HepG2 (cell line): ENCODE measurements around the gene TSPAN31. TPM values are rescaled to one million over a fixed set of nuclear protein-coding genes. Genes with fewer than 3 reads are reported as not detected.

Experiments
- CBX5 ChIP-seq: sonication (generic); formaldehyde crosslinking; IDR thresholded peaks from 2 replicates; pipeline ENCODE4 v1.4.0; 2020; ENCODE audit warnings: missing genetic modification reagents, borderline replicate concordance
- ELF1 ChIP-seq: sonication (generic); formaldehyde crosslinking; IDR thresholded peaks from 2 replicates; pipeline ENCODE4 v1.4.0; 2020; ENCODE audit warnings: missing genetic modification reagents
- HNF1B ChIP-seq: sonication (generic); formaldehyde crosslinking; IDR thresholded peaks from 2 replicates; pipeline ENCODE4 v1.5.1; 2020; ENCODE audit warnings: mild to moderate bottlenecking, moderate library complexity, missing genetic modification reagents
- KDM2A ChIP-seq: sonication (generic); formaldehyde crosslinking; IDR thresholded peaks from 2 replicates; pipeline ENCODE4 v1.4.0; 2020; ENCODE audit warnings: low read depth, missing genetic modification reagents, borderline replicate concordance
- MXD4 ChIP-seq: IDR thresholded peaks from 2 replicates; pipeline ENCODE4 v1.6.1; 2016; ENCODE audit warnings: mild to moderate bottlenecking, missing biosample characterization, missing genetic modification reagents
- NFE2L1 ChIP-seq: sonication (generic); formaldehyde crosslinking; IDR thresholded peaks from 2 replicates; pipeline ENCODE4 v1.4.0; 2020; ENCODE audit warnings: missing genetic modification reagents, mild to moderate bottlenecking, borderline replicate concordance
- NR3C1 ChIP-seq: sonication (generic); formaldehyde crosslinking; IDR thresholded peaks from 2 replicates; pipeline ENCODE4 v1.4.0; 2020; ENCODE audit warnings: missing genetic modification reagents
- REL ChIP-seq: sonication (generic); formaldehyde crosslinking; conservative IDR thresholded peaks from 2 replicates; pipeline ENCODE4 v1.8.0; 2022; ENCODE audit warnings: mild to moderate bottlenecking, missing genetic modification reagents, moderate library complexity
- SALL1 ChIP-seq: sonication (generic); formaldehyde crosslinking; IDR thresholded peaks from 2 replicates; pipeline ENCODE4 v1.8.0; 2022; ENCODE audit warnings: mild to moderate bottlenecking, missing genetic modification reagents
- SCMH1 ChIP-seq: sonication (generic); formaldehyde crosslinking; IDR thresholded peaks from 2 replicates; pipeline ENCODE4 v1.9.0; 2021; ENCODE audit warnings: missing genetic modification reagents, mild to moderate bottlenecking, borderline replicate concordance
- SMARCE1 ChIP-seq: fragments of 450-650 bp; IDR thresholded peaks from 2 replicates; pipeline ENCODE4 v1.6.1; 2017; ENCODE audit warnings: borderline replicate concordance
- SUZ12 ChIP-seq: fragments of 150-350 bp; IDR thresholded peaks from 2 replicates; pipeline ENCODE4 v1.6.1; 2014; ENCODE audit warnings: low read depth, low read length
- TP53 ChIP-seq: sonication (generic); formaldehyde crosslinking; conservative IDR thresholded peaks from 2 replicates; pipeline ENCODE4 v1.4.0; 2020; ENCODE audit warnings: missing genetic modification reagents
- ZFYVE20 ChIP-seq: sonication (generic); formaldehyde crosslinking; IDR thresholded peaks from 2 replicates; pipeline ENCODE4 v1.8.0; 2023; ENCODE audit warnings: low read depth, mild to moderate bottlenecking, moderate library complexity, missing genetic modification reagents, borderline replicate concordance
- ZKSCAN1 ChIP-seq: fragments of 150-350 bp; IDR thresholded peaks from 2 replicates; pipeline ENCODE4 v1.6.1; 2014; ENCODE audit warnings: low read length
- ZNF12 ChIP-seq: sonication (generic); formaldehyde crosslinking; IDR thresholded peaks from 2 replicates; pipeline ENCODE4 v1.5.0; 2020; ENCODE audit warnings: missing genetic modification reagents
- ZNF317 ChIP-seq: sonication (generic); formaldehyde crosslinking; IDR thresholded peaks from 2 replicates; pipeline ENCODE4 v1.5.0; 2020; ENCODE audit warnings: mild to moderate bottlenecking, missing genetic modification reagents
- ZNF407 ChIP-seq: sonication (generic); formaldehyde crosslinking; IDR thresholded peaks from one replicate; pipeline ENCODE4 v1.5.1; 2020; ENCODE audit warnings: mild to moderate bottlenecking, missing genetic modification reagents; ENCODE audit errors: not compliant biosample characterization
- ZNF496 ChIP-seq: sonication (generic); formaldehyde crosslinking; IDR thresholded peaks from 2 replicates; pipeline ENCODE4 v1.8.1; 2023; ENCODE audit warnings: mild to moderate bottlenecking, moderate library complexity, missing genetic modification reagents; ENCODE audit not compliant: insufficient replicate concordance
- ZSCAN22 ChIP-seq: sonication (generic); formaldehyde crosslinking; IDR thresholded peaks from 2 replicates; pipeline ENCODE4 v1.4.0; 2020; ENCODE audit warnings: mild to moderate bottlenecking, missing genetic modification reagents
- ZSCAN29 ChIP-seq: sonication (generic); formaldehyde crosslinking; conservative IDR thresholded peaks from 2 replicates; pipeline ENCODE4 v1.4.0; 2020; ENCODE audit warnings: mild to moderate bottlenecking, missing genetic modification reagents
- polyA plus RNA-seq, 8 experiments: library from polyadenylated mRNA; depleted of rRNA in 3 of 8; stranded (reverse) in 7 of 8; unstranded in 1 of 8; fragments of >200 nt; fragmentation: Illumina TruSeq in 4 of 8; extraction: Trizol in 4 of 8; gene quantifications; 2 replicates each; pipeline versions ENCODE4 v1.2.1 to v1.2.3, GENCODE V29; 2011 to 2016; ENCODE audit warnings: low read depth in 4 of 8, missing spikeins in 1 of 8, mixed read lengths in 1 of 8; ENCODE audit not compliant: insufficient read depth in 1 of 8
- total RNA-seq, 5 experiments: library from RNA; depleted of rRNA; stranded (reverse); fragments of >200 nt; fragmentation: Illumina TruSeq; extraction: Trizol; gene quantifications; 2 replicates each; pipeline ENCODE4 v1.2.3, GENCODE V29; 2016; ENCODE audit warnings: low read depth in 1 of 5

Gene TSPAN31
- total and polyA plus RNA-seq, 2 of the 13 experiments (the other 11 are each of a cell fraction or from before 2014, with no cell fraction given) = 10.4 to 24.6 TPM

GRCh38 chr12:57751788-57752667, 7.2 kb downstream of the TSPAN31 start, which contains the start of gene CDK4 (continued):
- TF ChIP-seq ZNF407 (peak; percentile 86), ZSCAN22 (CRISPR knock-in tag) (0 out of 2 replicates have a peak, but pooled peaks have one; percentile 40), ZKSCAN1 (no peak), SUZ12 (no peak), KDM2A (CRISPR knock-in tag) (peak; percentile 96), SMARCE1 (no peak), ZSCAN29 (no peak), SCMH1 (CRISPR knock-in tag) (no peak), SALL1 (peak; percentile 94), ZFYVE20 (no peak), CBX5 (CRISPR knock-in tag) (peak; percentile 43; the same call in 1 of the 2 replicates), ZNF496 (CRISPR knock-in tag) (no peak), REL (CRISPR knock-in tag) (peak; percentile 83; the same call in 1 of the 2 replicates), TP53 (no peak; the same call in 1 of the 2 replicates), HNF1B (peak; percentile 91), ZNF317 (CRISPR knock-in tag) (peak; percentile 91), NR3C1 (no peak), NFE2L1 (CRISPR knock-in tag) (no peak; the same call in 1 of the 2 replicates), ELF1 (CRISPR knock-in tag) (peak; percentile 74), ZNF12 (CRISPR knock-in tag) (no peak; the same call in 1 of the 2 replicates), MXD4 (peak; percentile 97)
